T-helper 1 cell (primary cell): ENCODE results near the gene SORT1.

Experiments
- DNase-seq, 5 donors: peaks; one replicate each; pipeline ENCODE4 v3.0.0-alpha.2; 2012 to 2020

The SORT1 gene

DNA sequence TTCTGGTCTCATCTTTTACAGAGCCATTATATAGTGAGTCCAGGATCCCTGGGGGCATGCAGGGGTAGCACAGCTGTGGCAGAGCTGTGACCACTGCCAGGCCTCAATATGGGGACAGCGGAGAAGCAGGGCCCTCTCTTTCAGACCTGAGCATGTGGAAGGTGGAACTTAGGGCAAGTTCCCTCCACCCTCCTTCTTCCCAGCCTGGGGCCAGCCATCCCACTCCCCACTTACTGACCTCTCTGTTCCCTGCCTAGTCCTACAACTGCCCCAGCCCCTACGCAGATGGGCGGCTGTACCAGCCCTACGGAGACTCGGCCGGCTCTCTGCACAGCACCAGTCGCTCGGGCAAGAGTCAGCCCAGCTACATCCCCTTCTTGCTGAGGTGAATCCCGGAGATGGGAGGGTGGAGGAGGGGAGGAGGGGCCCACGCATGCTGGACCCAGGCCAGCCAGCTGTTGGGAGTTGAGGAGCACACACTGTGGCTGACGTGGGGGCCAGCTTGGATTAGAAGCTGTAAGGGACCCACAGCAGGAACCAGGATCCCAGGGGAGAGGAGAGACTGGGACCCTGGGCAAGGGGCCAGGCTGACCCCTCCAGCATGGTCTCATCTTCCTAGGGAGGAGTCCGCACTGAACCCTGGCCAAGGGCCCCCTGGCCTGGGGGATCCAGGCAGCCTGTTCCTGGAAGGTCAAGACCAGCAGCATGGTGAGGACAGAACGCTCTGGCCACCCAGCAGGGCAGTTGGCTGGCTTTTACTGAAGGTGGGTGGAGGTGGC is 125.5 kb downstream of the SORT1 start:
- no peak for DNase-seq

DNA sequence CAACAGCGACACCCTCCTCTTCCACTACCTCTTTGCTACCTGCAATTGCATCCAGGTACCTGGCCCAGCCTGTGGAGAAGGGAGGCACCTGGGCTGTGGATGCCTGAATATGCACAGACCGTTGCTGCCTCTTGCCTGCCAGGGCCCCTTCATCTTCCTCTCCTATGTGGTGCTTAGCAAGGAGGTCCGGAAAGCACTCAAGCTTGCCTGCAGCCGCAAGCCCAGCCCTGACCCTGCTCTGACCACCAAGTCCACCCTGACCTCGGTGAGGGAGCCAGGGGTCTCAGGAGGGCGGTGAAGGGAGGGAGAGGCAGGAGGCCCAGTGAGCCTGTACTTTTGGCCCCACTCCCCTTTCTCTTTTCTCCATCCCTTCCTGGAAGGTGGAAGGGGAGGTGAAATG is 126.3 kb downstream of the SORT1 start:
- no peak for DNase-seq

DNA sequence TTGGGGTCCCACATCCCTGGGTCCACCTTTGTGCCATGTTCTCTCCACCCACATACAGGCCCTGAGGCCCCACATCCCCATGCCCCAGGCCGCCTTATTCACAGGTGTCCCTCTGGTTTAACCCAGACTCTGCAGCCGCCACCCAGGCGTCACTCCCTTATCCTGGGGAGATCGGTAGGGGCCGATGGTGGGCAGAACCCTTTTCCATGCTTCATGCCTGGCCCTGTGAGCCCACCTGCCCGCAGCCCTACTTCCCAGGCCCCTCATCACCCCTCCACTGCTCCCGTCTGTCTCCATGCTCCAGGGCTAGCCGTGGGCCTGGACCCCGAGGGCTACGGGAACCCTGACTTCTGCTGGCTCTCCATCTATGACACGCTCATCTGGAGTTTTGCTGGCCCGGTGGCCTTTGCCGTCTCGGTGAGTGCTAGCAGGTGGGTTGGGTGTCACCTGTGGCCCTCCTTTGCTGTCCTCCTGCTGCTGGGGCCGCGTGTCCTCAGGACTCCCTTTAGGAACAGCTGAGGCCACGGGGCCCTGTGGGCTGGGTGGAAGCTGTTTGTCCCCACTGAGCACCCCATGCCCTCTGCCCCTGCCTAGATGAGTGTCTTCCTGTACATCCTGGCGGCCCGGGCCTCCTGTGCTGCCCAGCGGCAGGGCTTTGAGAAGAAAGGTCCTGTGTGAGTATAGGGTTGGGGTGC is 126.9 kb downstream of the SORT1 start:
- DNase-seq = no peak

DNA sequence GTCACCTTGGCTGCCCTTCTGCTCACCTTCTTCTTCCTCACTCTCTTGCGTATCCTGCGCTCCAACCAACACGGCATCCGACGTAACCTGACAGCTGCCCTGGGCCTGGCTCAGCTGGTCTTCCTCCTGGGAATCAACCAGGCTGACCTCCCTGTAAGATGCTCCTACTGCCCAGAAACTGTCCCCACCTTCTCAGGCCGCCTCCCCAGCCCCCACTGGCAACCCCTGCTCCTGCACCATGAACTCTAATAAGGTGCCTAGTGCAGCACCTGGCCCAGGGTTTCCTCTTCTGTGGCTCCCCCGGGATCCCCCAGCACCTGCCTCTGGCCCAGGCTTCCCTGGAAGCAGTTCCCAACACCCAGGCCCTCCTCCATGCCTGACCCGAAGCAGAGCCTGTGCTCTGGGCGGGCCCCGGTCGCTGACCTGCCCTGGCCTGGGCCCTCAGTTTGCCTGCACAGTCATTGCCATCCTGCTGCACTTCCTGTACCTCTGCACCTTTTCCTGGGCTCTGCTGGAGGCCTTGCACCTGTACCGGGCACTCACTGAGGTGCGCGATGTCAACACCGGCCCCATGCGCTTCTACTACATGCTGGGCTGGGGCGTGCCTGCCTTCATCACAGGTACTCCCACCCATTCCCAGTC is 127.6 kb downstream of the SORT1 start:
- no peak for DNase-seq

DNA sequence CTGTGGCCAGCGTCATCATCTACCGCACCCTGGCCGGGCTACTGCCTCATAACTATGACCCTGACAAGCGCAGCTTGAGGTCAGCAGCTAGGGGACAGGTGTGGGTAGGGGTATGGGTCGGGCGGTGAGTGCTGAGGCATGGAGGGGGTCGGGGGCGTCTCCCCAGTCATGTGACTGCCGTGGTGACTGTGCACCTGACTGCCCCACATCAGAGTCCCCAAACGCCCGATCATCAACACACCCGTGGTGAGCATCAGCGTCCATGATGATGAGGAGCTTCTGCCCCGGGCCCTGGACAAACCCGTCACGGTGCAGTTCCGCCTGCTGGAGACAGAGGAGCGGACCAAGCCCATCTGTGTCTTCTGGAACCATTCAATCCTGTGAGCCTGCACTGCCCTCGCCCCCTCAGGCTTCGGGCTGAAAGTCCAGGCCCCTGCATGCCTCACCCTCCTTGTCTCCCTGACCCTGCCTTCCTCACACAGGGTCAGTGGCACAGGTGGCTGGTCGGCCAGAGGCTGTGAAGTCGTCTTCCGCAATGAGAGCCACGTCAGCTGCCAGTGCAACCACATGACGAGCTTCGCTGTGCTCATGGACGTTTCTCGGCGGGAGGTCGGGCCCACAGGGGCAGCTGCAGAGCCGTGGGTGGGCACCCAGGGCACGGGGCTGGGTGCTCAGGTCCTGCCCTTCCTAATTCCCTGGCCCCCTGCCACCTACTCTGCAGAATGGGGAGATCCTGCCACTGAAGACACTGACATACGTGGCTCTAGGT is 128.3 kb downstream of the SORT1 start:
- no peak for DNase-seq

DNA sequence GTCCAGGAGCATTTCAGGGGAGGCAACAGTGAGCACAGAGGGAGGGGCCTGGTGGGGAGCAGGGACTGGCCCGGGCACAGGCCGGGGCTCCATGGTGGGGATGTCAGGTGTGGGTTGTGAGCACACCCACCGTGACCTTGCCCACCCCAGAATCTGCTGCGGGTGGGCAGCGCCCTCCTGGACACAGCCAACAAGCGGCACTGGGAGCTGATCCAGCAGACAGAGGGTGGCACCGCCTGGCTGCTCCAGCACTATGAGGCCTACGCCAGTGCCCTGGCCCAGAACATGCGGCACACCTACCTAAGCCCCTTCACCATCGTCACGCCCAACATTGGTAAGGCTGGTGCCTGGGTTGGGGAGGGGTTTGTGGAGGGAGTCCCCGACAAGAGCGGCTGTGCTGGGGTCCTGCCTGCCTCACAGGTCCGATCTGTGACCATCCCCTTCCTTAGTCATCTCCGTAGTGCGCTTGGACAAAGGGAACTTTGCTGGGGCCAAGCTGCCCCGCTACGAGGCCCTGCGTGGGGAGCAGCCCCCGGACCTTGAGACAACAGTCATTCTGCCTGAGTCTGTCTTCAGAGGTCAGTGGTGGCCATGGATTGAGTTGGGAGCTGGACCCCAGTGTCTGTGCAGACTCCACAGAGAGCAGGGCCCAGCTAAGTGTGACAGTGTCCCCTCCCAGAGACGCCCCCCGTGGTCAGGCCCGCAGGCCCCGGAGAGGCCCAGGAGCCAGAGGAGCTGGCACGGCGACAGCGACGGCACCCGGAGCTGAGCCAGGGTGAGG is 129.1 kb downstream of the SORT1 start:
- no peak for DNase-seq

DNA sequence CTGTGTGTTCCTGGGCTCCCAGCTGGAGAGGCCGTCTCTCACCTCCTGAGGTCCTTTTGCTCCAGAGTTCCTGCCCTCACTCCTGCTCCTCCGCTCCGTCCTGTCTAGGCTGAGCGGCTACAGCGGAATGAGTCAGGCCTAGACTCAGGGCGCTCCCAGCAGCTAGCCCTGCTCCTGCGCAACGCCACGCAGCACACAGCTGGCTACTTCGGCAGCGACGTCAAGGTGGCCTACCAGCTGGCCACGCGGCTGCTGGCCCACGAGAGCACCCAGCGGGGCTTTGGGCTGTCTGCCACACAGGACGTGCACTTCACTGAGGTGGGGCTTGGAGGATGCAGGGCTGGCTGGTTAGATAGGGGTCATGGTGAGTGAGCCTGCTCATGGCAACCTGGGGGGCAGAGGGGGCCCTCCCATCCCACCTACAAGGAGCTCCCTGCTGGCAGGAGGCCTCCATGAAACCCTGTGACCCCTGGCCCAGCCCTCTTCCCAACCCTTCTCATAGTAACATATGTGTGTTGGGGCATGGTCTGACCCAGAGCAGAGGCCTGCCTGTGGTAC is 129.9 kb downstream of the SORT1 start:
- no peak for DNase-seq

DNA sequence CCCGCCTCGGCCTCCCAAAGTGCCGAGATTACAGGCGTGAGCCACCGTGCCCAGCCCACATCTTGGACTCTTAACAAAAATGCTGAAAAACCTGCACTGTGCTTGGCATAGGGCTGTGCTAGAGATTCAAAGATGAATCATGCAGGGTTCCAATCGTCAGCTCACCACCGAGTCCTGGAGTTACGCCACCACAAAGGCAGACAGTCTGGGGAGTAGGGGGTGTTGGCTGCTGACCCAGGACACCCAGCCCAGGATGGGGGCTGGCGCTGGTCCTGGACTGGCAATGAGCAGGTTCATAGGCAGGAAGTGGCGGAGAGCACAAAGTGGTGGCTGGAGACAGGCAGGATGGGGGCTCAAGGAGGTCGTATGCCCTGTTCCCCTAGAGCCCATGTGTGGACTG is 130.8 kb downstream of the SORT1 start:
- no peak for DNase-seq

DNA sequence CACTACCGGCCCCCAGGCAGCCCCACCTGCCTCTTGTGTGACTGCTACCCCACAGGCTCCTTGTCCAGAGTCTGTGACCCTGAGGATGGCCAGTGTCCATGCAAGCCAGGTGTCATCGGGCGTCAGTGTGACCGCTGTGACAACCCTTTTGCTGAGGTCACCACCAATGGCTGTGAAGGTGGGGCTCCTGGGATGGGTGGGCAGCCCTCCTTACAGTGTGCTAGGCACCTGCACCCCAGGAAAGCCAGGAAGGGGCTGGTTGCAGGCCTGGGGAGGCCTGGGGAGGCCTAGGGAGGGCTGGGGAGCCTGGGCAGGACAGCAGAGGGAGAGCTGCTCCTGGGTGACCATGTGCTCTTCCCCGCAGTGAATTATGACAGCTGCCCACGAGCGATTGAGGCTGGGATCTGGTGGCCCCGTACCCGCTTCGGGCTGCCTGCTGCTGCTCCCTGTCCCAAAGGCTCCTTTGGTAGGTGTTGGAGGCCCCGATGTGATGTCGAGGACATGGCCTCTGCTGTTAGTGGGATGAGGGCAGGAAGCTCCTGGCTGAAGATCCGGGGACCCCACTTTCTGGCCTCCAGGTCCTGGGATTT is 131.9 kb downstream of the SORT1 start:
- DNase-seq = no peak

DNA sequence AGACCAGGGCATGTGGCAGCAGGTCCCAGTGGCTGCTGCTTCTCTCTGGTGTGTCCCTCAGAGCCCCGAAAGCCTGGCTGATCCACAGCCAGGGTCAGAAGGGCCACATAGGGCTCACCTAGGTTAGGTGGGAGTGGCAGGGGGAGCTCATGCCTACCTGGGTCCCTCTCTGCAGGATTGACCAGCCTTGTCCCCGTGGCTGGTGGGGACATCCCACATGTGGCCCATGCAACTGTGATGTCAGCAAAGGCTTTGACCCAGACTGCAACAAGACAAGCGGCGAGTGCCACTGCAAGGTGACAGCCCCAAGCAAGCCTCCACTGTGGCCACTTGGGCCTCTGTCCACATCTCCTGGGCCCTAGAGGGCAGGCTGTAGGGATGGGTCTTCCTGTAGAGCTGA is 132.7 kb downstream of the SORT1 start:
- no peak for DNase-seq

DNA sequence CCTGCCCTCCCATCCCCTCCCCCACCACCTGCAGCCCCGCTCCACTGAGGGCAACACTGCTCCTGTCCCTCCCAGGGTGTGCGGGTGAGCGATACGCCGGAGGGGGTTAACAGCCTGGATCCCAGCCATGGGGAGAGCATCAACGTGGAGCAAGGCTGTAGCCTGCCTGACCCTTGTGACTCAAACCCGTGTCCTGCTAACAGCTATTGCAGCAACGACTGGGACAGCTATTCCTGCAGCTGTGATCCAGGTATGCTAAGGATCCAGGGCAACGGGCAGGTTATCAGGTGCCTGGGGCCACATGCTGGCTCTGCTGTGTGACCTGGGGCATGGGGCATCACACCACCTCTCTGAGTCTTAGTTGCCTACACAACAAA is 133.4 kb downstream of the SORT1 start:
- no peak for DNase-seq

DNA sequence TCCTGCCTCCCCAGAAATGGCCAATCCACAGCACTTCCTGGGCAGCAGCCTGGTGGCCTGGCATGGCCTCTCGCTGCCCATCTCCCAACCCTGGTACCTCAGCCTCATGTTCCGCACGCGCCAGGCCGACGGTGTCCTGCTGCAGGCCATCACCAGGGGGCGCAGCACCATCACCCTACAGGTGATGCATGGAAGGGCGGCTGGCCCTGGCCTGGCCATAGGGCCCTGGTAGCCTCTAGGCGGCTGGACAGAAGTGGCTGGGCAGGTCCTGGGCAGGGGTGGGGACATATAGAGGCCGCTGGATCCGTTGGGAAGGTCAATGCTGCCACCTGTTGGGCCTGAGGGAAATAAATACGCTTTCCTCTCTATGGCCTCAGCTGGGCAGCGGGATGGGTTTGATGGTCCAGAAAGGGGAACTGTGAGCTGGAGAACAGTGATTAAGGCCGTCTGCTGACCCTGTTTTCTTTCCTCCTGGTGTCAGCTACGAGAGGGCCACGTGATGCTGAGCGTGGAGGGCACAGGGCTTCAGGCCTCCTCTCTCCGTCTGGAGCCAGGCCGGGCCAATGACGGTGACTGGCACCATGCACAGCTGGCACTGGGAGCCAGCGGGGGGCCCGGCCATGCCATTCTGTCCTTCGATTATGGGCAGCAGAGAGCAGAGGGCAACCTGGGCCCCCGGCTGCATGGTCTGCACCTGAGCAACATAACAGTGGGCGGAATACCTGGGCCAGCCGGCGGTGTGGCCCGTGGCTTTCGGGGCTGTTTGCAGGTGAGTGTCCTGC is 133.9 kb downstream of the SORT1 start:
- peak; percentile 50 to 68 (median 65) for DNase-seq

DNA sequence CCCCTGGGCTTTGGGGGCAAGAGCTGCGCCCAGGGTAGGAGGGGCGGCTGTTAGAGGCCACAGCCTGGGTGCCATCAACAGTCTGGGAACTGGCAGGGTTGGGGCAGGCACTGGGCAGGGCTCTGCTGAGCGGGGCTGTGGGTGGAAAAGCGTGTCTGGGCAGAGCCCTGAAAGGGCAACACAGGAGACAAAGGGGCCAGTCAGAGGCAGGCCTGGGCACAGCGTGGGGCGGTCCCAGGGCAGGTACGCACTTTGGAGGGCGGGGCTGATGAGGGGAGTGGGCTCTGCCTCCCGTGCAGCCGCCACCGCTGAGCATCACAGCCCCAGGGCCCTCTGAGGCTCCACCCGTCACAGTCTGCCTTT is 134.5 kb downstream of the SORT1 start:
- no peak for DNase-seq

DNA sequence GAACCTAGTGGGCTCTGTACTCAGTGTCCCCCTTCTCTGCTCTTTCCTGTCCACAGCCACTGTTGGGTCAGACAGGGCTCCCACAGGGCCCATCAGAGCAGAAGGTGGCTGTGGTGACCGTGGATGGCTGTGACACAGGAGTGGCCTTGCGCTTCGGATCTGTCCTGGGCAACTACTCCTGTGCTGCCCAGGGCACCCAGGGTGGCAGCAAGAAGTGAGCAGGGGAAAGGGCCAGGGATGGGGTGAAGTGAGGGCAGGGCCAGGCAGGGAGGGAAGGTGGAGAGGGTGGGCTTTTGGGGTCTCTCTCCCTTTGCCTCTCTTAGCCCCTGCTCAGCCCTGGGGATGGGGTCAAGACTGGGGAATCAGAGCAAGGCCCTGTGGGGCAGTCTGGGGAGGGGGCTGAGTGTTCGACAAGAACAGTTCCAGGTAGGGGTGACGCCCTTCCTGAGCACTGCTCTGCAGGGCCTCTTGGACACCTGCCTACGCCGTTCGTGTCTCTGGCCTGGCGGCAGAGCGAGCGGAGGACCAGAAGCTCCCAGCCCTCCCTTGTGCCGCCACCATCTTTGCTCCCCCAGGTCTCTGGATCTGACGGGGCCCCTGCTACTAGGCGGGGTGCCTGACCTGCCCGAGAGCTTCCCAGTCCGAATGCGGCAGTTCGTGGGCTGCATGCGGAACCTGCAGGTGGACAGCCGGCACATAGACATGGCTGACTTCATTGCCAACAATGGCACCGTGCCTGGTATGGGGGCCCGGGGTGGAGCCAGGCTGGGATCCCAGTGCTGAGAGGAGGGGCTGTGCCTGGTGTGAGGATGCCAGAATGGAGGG is 135.3 kb downstream of the SORT1 start:
- no peak for DNase-seq

DNA sequence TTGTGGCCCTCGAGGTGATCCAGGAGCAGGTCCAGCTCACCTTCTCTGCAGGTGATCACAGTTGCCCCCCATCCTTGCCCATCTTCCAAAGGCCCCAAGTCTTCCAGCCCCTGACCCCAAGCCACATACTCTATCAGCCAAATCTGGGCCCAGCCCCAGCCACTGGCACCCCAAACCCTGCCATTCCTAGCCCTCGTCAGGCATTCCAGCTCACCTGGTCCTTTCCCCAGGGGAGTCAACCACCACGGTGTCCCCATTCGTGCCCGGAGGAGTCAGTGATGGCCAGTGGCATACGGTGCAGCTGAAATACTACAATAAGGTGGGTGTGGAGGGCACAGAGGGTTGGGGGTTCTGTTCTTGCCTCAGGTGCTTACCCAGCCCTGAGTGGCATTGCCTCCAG is 136.1 kb downstream of the SORT1 start:
- DNase-seq = no peak

DNA sequence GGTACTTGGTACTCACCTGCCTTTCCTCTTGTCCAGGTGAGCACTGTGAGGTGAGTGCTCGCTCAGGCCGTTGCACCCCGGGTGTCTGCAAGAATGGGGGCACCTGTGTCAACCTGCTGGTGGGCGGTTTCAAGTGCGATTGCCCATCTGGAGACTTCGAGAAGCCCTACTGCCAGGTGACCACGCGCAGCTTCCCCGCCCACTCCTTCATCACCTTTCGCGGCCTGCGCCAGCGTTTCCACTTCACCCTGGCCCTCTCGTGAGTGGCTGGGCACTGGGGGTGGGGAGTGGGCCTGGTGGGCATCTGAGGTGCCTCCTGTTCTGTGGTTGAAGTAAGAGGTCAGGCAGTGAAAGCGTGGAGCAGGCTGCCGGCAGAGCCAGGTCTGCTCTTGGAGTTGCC is 136.7 kb downstream of the SORT1 start:
- DNase-seq = no peak

DNA sequence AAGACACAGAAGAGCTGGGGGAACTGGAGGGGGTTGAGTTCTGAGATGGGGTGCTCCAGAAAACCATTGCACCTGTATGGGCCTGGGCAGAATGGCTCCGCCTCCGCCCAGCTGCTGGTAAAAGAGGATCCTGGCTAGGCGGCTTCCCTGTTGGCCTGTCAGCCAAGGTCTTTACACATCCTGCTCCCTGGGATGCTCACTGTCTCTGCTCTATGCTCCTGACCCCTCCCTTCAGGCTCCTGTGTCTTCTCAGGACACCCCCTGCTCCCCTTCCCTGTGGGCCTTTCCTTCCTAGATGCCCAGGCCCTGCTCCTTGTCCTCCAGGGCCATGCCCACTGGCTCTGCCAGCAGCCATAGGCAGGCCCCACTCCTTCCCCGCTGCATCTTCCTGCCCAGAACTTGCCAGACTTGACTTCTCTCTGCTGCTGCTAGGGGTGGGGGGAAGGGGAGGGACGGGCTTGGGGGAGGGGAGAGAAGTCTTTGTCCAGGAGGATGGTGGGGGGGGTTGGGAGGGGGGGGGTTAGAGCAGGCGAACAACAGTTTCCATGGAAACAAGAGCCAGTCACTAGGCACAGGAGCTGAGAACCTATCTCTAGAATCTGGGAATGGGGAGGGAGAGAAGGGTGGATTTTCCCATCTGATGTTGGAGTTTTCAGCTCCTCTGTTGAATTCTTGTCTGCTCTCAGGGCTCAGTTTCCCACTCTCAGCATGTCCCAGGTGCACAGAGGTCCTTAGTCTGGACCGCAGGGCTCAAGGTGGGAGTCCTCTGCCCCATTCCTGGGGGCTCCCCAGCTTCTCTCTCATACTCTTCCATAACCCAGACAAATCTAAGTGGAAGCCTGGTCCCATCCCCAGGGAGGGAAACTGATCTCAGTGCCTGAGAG is 137.8 kb downstream of the SORT1 start:
- DNase-seq = no peak
